ENCODE data around the gene KPNB1.

- TF ChIP-seq REST (IDR thresholded peaks at IDR 0.05; ENCODE audit: unreplicated experiment), result no peak
- TF ChIP-seq ZNF331 (CRISPR knock-in tag; IDR thresholded peaks at IDR 0.05; ENCODE audit: low read depth), result no peak
- TF ChIP-seq CREB1 (CRISPR knock-in tag; IDR thresholded peaks at IDR 0.05; ENCODE audit: low read depth), result no peak
- TF ChIP-seq CTCF (conservative IDR thresholded peaks at IDR 0.05; ENCODE audit: low read depth in 2 of 2), result peak; percentile 43 to 64
- TF ChIP-seq POLR2AphosphoS5 (IDR thresholded peaks at IDR 0.05; ENCODE audit: low read depth), result no peak
- no peak for TF ChIP-seq EZH2phosphoT487 (IDR thresholded peaks at IDR 0.05; ENCODE audit: unreplicated experiment)
- TF ChIP-seq EZH2 (IDR thresholded peaks at IDR 0.05; ENCODE audit: low read depth, unreplicated experiment), result no peak
- no peak for TF ChIP-seq JUNB (IDR thresholded peaks at IDR 0.05; ENCODE audit: unreplicated experiment)
- TF ChIP-seq ZNF462 (CRISPR knock-in tag; IDR thresholded peaks at IDR 0.05), result no peak
- TF ChIP-seq ETS1 (IDR thresholded peaks at IDR 0.05), result no peak
- TF ChIP-seq NANOG (IDR thresholded peaks at IDR 0.05; ENCODE audit: borderline replicate concordance), result no peak
- TF ChIP-seq STAT1 (IDR thresholded peaks at IDR 0.05; ENCODE audit: unreplicated experiment), result no peak
- TF ChIP-seq ZNF114 (CRISPR knock-in tag; IDR thresholded peaks at IDR 0.05), result no peak
Observed at GRCh38 chr17:47717261-47717697, 67.6 kb downstream of the KPNB1 start.
